ENCODE results near the gene ECE1. TPM values are rescaled to one million over a fixed set of nuclear protein-coding genes. Genes with fewer than 3 reads are reported as not detected.
A peak's percentile ranks its signal among the peaks of the same experiment; 100 is the strongest.

The ECE1 gene
- total and polyA plus RNA-seq, 12 donors: 86.1 to 588 (median 222) TPM

DNA sequence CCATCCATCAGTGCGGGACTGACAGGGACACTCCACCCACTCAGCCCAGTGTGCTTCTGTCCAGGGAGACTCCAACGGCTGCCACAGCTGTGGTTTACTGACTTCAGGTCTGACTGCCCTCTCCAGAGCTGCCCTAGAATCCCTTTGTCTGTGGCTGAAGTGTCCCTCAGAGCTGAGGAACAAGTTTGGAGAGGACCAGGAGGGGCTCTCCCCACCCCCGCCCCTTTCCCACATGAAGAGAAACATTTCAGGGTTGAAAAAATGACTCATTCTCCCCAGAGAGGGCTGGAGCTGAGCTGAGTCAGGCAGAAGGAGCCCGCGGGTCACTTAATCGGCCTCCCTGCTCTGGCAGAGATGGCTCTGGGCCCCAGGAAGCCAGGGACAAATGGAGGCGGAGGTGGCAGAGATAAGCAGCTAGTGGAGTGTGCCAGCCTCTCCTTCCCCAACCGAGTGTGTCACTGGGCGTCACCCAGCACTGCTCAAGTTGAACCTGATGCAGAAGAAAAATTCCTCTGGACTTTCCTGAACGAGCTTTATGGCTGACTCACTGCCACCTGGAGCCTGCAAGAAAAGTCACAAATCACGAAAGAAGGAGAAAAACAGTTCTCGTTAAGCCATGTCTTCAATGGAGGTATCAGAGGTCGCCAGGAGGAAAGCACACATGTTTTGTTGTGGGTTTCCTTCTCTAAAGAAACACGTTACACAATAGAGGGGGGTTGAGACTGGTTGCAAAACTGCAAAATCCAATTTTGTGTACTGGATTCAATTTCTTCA is 34.3 kb upstream of the ECE1 start:
- TF ChIP-seq, protein P1, sequence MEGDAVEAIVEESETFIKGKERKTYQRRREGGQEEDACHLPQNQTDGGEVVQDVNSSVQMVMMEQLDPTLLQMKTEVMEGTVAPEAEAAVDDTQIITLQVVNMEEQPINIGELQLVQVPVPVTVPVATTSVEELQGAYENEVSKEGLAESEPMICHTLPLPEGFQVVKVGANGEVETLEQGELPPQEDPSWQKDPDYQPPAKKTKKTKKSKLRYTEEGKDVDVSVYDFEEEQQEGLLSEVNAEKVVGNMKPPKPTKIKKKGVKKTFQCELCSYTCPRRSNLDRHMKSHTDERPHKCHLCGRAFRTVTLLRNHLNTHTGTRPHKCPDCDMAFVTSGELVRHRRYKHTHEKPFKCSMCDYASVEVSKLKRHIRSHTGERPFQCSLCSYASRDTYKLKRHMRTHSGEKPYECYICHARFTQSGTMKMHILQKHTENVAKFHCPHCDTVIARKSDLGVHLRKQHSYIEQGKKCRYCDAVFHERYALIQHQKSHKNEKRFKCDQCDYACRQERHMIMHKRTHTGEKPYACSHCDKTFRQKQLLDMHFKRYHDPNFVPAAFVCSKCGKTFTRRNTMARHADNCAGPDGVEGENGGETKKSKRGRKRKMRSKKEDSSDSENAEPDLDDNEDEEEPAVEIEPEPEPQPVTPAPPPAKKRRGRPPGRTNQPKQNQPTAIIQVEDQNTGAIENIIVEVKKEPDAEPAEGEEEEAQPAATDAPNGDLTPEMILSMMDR (IDR thresholded peaks at IDR 0.05): no peak
- peak in 1 of 2 donors; percentile 76 for TF ChIP-seq POLR2A (IDR thresholded peaks at IDR 0.05)
- WGBS, 4 donors: 1 to 6% (median 4%) methylated on average over 11 to 14 of the region's 14 CpGs
- peaks cover 77 to 94% of the 10 kb centered on the region in 2 donors for H3K4me1 ChIP-seq (replicated peaks in 1 of 2)
- no peaks in the 10 kb centered on the region for H3K9me3 ChIP-seq (replicated peaks in 1 of 3)
- H3K27ac ChIP-seq: peak overlapping the region; percentile 92 to 98 (median 94)
- H3K4me3 ChIP-seq: no peak overlapping the region
- intact Hi-C loops (cut with DNase I): no loop called here
- peak; percentile 90 to 98 (median 97) for DNase-seq
- no peaks in the 10 kb centered on the region for H3K27me3 ChIP-seq
- H3K36me3 ChIP-seq (replicated peaks in 1 of 2): no peaks in the 10 kb centered on the region

DNA sequence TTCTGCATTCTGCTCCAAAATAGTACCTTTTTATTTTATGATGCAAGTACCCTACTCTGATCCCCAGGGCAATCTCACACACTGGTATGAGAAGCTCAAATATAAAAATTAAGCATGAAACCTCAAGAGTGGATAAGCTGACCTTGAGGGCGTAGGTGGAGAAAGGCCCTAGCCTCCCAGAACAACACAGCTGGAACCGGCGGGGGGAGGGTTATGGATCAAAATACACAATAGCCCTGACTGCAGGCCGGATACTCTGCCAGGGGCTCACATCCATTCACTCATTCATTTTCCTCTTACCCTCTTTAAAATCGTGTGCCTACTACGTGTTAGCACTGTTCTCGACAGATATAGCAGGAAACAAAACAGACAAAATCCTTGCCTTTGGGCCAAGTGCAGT is 32.8 kb upstream of the ECE1 start:
- DNase-seq: peak in 4 of 7 donors; percentile 67 to 73 (median 69)
- H3K4me1 ChIP-seq (replicated peaks in 1 of 2): peaks cover 85 to 98% of the 10 kb centered on the region in 2 donors
- peak in 1 of 2 donors; percentile 9 for TF ChIP-seq POLR2A (IDR thresholded peaks at IDR 0.05)
- TF ChIP-seq, protein P1 (IDR thresholded peaks at IDR 0.05): no peak
- H3K4me3 ChIP-seq: no peak overlapping the region
- H3K27me3 ChIP-seq: no peaks in the 10 kb centered on the region
- intact Hi-C loops (cut with DNase I): no loop called here
- 12 to 24% (median 23%) methylated on average over 7 of the region's 7 CpGs for WGBS, 4 donors
- H3K36me3 ChIP-seq (replicated peaks in 1 of 2): no peaks in the 10 kb centered on the region
- no peaks in the 10 kb centered on the region for H3K9me3 ChIP-seq (replicated peaks in 1 of 3)
- H3K27ac ChIP-seq: peak overlapping the region; percentile 92 to 98 (median 94)

DNA sequence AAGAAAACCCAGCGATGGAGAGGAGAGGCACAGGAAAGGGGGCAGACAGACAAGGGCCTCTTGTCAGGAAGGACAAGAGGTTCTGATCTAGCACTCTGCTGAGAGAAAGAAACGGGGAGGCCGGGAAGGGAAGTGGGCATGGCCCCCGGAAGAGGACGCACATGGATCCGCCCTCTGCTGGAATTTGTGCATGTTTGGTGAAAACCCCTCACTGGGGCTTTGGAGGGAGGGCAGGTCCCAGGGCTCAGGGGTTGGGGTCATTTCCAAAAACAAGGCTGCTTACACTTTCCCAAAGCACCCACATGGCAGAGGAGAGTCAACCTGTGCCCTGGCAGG is 32.4 kb upstream of the ECE1 start:
- TF ChIP-seq, protein P1 (IDR thresholded peaks at IDR 0.05): no peak
- TF ChIP-seq POLR2A (IDR thresholded peaks at IDR 0.05): no peak
- Histone ChIP-seq H3K27me3 (no peaks in the 10 kb centered on the region), H3K36me3 (replicated peaks in 1 of 2) (no peaks in the 10 kb centered on the region), H3K4me3 (no peak overlapping the region), H3K27ac (peak overlapping the region; percentile 92 to 98 (median 94)), H3K9me3 (replicated peaks in 1 of 3) (no peaks in the 10 kb centered on the region), H3K4me1 (replicated peaks in 1 of 2) (peaks cover 89 to 98% of the 10 kb centered on the region in 2 donors)
- DNase-seq: no peak
- WGBS, 4 donors: 27 to 32% (median 29%) methylated on average over 6 of the region's 6 CpGs
- intact Hi-C loops (cut with DNase I): no loop called here

DNA sequence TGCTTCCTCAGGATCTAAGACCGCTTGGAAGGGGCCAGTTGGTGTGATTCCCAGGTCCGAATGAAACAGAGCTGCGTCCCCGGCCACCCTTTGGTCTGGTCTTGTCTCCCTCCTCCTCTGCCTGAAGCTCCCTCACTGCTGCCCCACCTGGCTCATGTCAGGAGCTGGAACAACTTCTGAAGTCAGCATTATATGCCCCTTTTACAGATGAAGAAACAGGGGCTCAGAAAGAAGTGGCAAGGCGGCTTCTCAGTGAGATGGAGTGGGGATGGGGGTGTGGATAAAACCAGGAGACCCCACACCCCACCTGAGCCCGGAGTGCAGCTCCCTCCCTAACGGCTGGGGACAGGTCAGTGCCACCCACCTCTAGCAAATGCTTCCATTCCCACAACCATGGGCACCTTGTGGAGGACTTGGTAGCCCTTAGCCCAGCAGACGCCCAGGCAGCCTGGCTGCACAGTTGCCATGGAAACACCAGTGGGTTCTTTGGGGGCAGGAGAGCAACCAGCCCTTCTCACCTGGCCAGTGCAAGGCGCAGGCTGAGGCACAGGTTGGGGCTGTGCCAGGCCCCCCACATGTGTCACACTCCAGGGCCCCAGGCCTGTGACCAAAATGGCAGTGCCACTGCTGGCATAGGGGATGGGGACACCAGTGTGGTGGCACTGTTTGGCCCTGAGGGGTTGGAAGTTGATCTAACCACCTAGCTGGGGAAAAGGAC is 31.9 kb upstream of the ECE1 start:
- no peak for DNase-seq
- intact Hi-C loops (cut with DNase I): no loop called here

More for the DNA sequence above, 31.9 kb upstream of the ECE1 start:
- H3K36me3 ChIP-seq (replicated peaks in 1 of 2): no peaks in the 10 kb centered on the region
- WGBS, 4 donors: 85 to 90% (median 88%) methylated on average over 6 to 9 of the region's 9 CpGs
- TF ChIP-seq POLR2A (IDR thresholded peaks at IDR 0.05): no peak
- TF ChIP-seq, protein P1 (IDR thresholded peaks at IDR 0.05): peak in 1 of 6 experiments; percentile 15
- peaks cover 91 to 98% of the 10 kb centered on the region in 2 donors for H3K4me1 ChIP-seq (replicated peaks in 1 of 2)
- H3K4me3 ChIP-seq: no peak overlapping the region
- H3K9me3 ChIP-seq (replicated peaks in 1 of 3): no peaks in the 10 kb centered on the region
- peak overlapping the region; percentile 92 to 98 (median 94) for H3K27ac ChIP-seq
- no peaks in the 10 kb centered on the region for H3K27me3 ChIP-seq
